Astrocyte of the spinal cord (primary cell): ENCODE data around the gene DHTKD1.
A peak's percentile ranks its signal among the peaks of the same experiment; 100 is the strongest.

ENCODE experiments used
- DNase-seq: peaks from one replicate; pipeline ENCODE4 v3.0.0; 2011; ENCODE audit warnings: low read depth, low spot score
- H3K4me3 ChIP-seq: 2 replicates; pipeline ENCODE4 v1.5.1; 2011; ENCODE audit warnings: low read depth, mild to moderate bottlenecking, low read length, moderate library complexity
- in situ Hi-C: cut with HindIII; loops from 2 replicates; pipeline ENCODE4 v1.10.0; 2017; ENCODE audit warnings: low sequenced_read_pairs
- TF ChIP-seq, protein P1 (sequence below): IDR thresholded peaks from 2 replicates; pipeline ENCODE4 v1.5.1; 2012; ENCODE audit warnings: low read depth, mild to moderate bottlenecking, low read length, inconsistent platforms

Gene DHTKD1

GRCh38 chr10:12107781-12108180 is 39.0 kb downstream of the DHTKD1 start:
- no peak overlapping the region for H3K4me3 ChIP-seq
- no peak for DNase-seq
- in situ Hi-C loops, result no loop called here
- TF ChIP-seq, protein P1, sequence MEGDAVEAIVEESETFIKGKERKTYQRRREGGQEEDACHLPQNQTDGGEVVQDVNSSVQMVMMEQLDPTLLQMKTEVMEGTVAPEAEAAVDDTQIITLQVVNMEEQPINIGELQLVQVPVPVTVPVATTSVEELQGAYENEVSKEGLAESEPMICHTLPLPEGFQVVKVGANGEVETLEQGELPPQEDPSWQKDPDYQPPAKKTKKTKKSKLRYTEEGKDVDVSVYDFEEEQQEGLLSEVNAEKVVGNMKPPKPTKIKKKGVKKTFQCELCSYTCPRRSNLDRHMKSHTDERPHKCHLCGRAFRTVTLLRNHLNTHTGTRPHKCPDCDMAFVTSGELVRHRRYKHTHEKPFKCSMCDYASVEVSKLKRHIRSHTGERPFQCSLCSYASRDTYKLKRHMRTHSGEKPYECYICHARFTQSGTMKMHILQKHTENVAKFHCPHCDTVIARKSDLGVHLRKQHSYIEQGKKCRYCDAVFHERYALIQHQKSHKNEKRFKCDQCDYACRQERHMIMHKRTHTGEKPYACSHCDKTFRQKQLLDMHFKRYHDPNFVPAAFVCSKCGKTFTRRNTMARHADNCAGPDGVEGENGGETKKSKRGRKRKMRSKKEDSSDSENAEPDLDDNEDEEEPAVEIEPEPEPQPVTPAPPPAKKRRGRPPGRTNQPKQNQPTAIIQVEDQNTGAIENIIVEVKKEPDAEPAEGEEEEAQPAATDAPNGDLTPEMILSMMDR, result no peak

DNA sequence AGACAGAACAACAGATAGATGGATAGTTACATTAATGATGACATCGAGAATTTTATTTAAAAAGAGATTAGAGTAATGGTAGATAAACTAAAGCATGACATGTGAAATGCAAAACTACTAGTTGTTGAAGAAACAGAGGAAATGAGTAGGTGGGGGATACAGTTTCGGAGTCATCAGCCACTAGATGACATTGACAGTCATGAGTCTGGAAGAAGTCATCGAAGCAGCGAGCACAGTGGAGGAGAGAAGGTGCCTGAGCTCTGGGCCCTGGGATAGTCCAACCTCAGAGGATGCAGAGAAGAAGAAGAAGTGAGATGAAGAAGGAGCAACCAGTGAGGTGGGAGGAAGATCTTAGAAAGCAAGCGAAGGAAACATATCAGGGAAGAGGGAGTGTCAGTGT is 40.5 kb downstream of the DHTKD1 start:
- in situ Hi-C loops, result no loop called here
- H3K4me3 ChIP-seq, result no peak overlapping the region
- TF ChIP-seq, protein P1, result no peak
- DNase-seq, result no peak

DNA sequence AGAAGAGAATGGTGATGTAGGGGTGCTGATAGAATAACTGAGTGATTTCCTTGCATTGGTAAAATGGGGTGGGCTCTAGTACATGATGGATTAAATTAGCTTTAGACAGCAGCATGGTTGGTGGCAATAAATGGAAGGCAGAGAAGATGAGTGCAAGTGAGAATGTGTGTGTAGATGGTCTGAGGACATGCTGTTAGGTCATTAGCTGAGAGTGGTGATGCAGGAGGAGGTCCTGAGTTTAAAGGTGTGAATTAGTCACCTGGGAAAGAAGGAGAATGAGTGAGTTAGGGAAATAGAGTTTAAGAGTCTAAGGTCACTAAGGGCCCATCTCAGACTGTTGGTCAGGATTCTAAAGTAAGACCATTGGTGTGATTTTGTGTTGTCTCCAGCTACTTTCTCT is 42.8 kb downstream of the DHTKD1 start:
- DNase-seq, result no peak
- in situ Hi-C loops, result no loop called here
- TF ChIP-seq, protein P1, result no peak
- no peak overlapping the region for H3K4me3 ChIP-seq

DNA sequence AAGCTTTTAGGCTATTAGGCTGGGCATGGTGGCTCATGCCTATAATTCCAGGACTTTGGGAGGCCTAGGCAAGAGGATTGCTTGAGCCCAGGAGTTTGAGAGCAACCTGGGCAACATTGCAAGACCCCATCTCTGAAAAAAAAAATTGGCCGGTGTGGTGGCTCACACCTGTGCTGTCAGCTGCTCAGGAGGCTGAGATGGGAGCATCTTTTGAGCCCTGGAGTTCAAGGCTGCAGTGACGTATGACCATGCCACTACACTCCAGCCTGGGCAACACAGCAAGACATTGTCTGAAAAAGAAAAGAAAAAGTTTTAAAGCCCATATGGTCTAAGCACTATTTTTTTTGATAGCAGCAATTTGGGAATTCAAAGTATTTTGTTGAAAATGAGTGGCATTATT is 44.9 kb downstream of the DHTKD1 start:
- DNase-seq, result no peak
- in situ Hi-C loops, result no loop called here
- TF ChIP-seq, protein P1, result no peak
- H3K4me3 ChIP-seq, result no peak overlapping the region

- no peak overlapping the region for H3K4me3 ChIP-seq
- in situ Hi-C loops, result no loop called here
- no peak for DNase-seq
- TF ChIP-seq, protein P1, result no peak
These were observed 52.9 kb downstream of the DHTKD1 start for GRCh38 chr10:12121673-12122072.

GRCh38 chr10:12129222-12130111 is 60.7 kb downstream of the DHTKD1 start, which contains the start of gene SEC61A2:
SEC61A2 (plus strand) TSS chr10:12129677; CDS start chr10:12129788, 111 bp downstream.
- TF ChIP-seq, protein P1, result no peak
- in situ Hi-C loops, result no loop called here
- H3K4me3 ChIP-seq, result peak within 1 kb of the TSS; percentile 76
- DNase-seq, result peak; percentile 85
